Epithelial cell of esophagus (primary cell): Measurements from ENCODE around the gene TBC1D16.

ENCODE experiments used
- DNase-seq: peaks from one replicate; pipeline ENCODE4 v3.0.0; 2010; ENCODE audit warnings: low read depth
- H3K4me3 ChIP-seq: 2 replicates; pipeline ENCODE4 v1.5.1; 2011; ENCODE audit warnings: mild to moderate bottlenecking, low read length, control low read depth
- CTCF ChIP-seq: IDR thresholded peaks from 2 replicates; pipeline ENCODE4 v1.5.1; 2011; ENCODE audit warnings: low read depth, mild to moderate bottlenecking, low read length, control low read depth, inconsistent platforms; ENCODE audit not compliant: insufficient read depth; ENCODE audit errors: missing control alignments

Gene TBC1D16

DNA sequence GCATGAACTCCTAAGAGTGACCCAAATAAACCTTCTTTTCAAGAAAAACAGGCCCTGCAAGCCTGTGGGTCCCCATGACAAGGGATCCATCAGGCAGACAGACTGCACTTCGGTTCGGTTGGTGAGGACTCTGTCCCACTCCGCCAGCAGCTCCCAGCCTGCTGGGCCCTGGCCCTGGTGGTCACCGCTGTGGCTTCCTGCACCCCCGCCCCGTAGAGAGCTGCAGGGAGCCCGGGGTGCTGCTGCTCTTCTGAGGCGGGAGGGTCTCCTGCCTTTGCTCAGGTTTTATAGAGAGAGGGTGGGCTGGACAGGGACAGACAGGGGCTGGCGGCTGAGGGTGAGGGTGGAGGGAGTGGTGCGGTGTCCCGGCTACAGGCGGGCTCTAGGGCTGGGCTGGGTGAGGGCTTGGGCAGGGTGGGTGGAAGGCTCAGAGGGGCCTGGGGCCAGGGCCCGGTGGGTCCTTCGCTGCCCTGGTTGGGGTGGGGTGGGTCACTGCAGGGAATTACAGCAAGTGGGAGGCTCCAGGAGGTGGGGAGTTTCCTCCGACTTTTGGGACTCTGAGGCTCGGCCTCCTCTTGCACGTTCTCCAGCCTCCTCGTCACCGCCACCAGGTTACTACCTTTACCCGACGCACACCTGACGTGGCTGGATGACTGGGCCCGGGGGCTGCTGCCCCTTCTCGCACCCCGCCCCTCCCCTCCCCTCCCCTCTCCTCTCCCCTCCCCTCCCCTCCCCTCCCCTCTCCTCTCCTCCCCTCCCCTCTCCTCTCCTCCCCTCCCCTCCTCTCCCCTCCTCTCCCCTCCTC lies 106.2 kb downstream of the TBC1D16 start:
- TF ChIP-seq CTCF, result no peak

GRCh38 chr17:79928502-79929256 lies 107.0 kb downstream of the TBC1D16 start:
- DNase-seq, result no peak
- no peak for TF ChIP-seq CTCF
- H3K4me3 ChIP-seq, result no peak overlapping the region

More for the DNA sequence above, 106.2 kb downstream of the TBC1D16 start:
- no peak for DNase-seq
- no peak overlapping the region for H3K4me3 ChIP-seq

DNA sequence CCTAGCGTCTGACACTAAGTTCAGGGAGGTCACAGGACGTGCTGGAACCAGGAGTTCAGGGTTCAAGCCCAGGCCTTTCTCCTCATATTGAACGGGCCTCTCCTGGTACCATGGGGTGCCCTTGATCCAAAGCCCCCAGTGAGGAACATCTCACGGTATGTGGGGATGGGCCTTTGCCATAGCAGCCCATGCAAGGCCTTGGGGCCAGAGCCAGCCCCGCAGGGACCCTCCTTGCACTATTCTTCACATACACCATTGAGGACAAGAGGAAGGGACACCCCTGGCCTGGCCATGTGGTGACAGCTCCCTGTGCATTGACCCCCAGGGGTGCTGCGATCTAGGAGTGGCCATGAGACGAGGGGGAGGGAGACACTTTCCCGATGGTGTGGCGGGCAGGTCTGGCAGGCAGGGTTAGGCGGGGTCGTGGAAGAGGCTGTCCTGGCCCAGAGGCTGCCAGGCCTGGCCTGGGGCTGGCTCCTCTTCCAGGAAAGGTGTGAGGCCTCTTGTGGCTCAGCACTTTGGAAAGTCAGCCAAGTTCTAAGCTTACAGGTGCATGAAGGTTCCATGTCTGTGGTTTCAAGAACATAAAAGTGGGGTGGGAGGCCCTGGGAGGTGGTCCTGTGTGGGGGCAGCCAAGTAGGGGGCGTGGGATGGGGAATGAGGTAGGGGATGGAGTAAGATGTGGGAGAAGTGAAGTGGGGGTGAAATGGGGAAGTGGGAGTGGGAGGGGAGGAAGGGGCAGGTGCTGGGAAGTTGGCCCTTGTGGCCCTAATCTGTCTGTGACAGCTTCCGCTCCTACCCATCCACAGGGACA lies 107.8 kb downstream of the TBC1D16 start:
- no peak for DNase-seq
- H3K4me3 ChIP-seq, result no peak overlapping the region
- TF ChIP-seq CTCF, result no peak

GRCh38 chr17:79927136-79927661 lies 108.5 kb downstream of the TBC1D16 start:
- H3K4me3 ChIP-seq, result no peak overlapping the region
- no peak for TF ChIP-seq CTCF
- no peak for DNase-seq

GRCh38 chr17:79926605-79927135 lies 109.0 kb downstream of the TBC1D16 start:
- no peak for TF ChIP-seq CTCF
- DNase-seq, result no peak
- no peak overlapping the region for H3K4me3 ChIP-seq

- DNase-seq, result no peak
- no peak for TF ChIP-seq CTCF
Observed at GRCh38 chr17:79926142-79926604, 109.5 kb downstream of the TBC1D16 start.

More at GRCh38 chr17:79926142-79926604, 109.5 kb downstream of the TBC1D16 start:
- no peak overlapping the region for H3K4me3 ChIP-seq
